ENCODE data around the gene XG. TPM values are rescaled to one million over a fixed set of nuclear protein-coding genes. Genes with fewer than 3 reads are reported as not detected.

The XG gene
- polyA plus RNA-seq, 3 donors, result not detected

- DNase-seq, result no peak
- Mint-ChIP-seq H3K27ac (peak overlapping the region in 1 of 7 donors; percentile 15), H3K4me3 (no peak overlapping the region), H3K36me3 (peaks cover 2 to 3% of the 10 kb centered on the region in 2 donors), H3K9me3 (no peaks in the 10 kb centered on the region), H3K4me1 (no peaks in the 10 kb centered on the region), H3K27me3 (ENCODE audit: low read depth in 3 of 3) (peaks cover 2 to 8% (median 3%) of the 10 kb centered on the region in 3 donors)
- Histone ChIP-seq H2AFZ (ENCODE audit: insufficient read depth, low read depth, low read length, poor library complexity, severe bottlenecking) (no peak overlapping the region), H3K9ac (ENCODE audit: insufficient read depth, low read length, poor library complexity, severe bottlenecking) (no peak overlapping the region), H3K36me3 (replicated peaks in 1 of 2; ENCODE audit: control insufficient read depth in 1 of 2, insufficient read depth in 2 of 2, low read length in 2 of 2) (peaks cover 0 to 6% of the 10 kb centered on the region in 2 donors), H4K20me1 (ENCODE audit: insufficient read depth, low read length) (no peaks in the 10 kb centered on the region), H3K9me3 (replicated peaks in 1 of 2; ENCODE audit: control insufficient read depth in 1 of 2, insufficient read depth in 1 of 2, low read length in 2 of 2) (no peaks in the 10 kb centered on the region), H3K79me2 (ENCODE audit: insufficient read depth, low read length) (no peaks in the 10 kb centered on the region), H3K4me1 (ENCODE audit: control insufficient read depth in 1 of 2, insufficient read depth in 2 of 2, low read length in 2 of 2) (no peaks in the 10 kb centered on the region), H3K27me3 (ENCODE audit: control insufficient read depth in 2 of 2, insufficient read depth in 2 of 2, low read length in 2 of 2) (no peaks in the 10 kb centered on the region), H3K4me2 (replicated peaks; ENCODE audit: extremely low read depth, low read length, poor library complexity, severe bottlenecking) (no peak overlapping the region), H3K27ac (ENCODE audit: low read depth in 1 of 2, low read length in 2 of 2) (no peak overlapping the region), H3K4me3 (replicated peaks in 1 of 3; ENCODE audit: low read depth in 2 of 3, low read length in 3 of 3) (no peak overlapping the region)
- WGBS (ENCODE audit: insufficient coverage), result 88% methylated on average over 5 of the region's 8 CpGs
- no peak for TF ChIP-seq CTCF (IDR thresholded peaks at IDR 0.05)
- intact Hi-C loops (cut with micrococcal nuclease), result no loop called here
Measured at GRCh38 chrX:2748171-2748814, 3.5 kb upstream of the XG start.

GRCh38 chrX:2748815-2749188 lies 3.0 kb upstream of the XG start:
- Mint-ChIP-seq H3K27me3 (ENCODE audit: low read depth in 3 of 3) (peaks cover 2 to 8% (median 3%) of the 10 kb centered on the region in 3 donors), H3K36me3 (no peaks in the 10 kb centered on the region), H3K27ac (no peak overlapping the region), H3K4me1 (no peaks in the 10 kb centered on the region), H3K9me3 (no peaks in the 10 kb centered on the region), H3K4me3 (no peak overlapping the region)
- Histone ChIP-seq H3K27me3 (ENCODE audit: control insufficient read depth in 2 of 2, insufficient read depth in 2 of 2, low read length in 2 of 2) (no peaks in the 10 kb centered on the region), H3K27ac (ENCODE audit: low read depth in 1 of 2, low read length in 2 of 2) (no peak overlapping the region), H3K9me3 (replicated peaks in 1 of 2; ENCODE audit: control insufficient read depth in 1 of 2, insufficient read depth in 1 of 2, low read length in 2 of 2) (no peaks in the 10 kb centered on the region), H4K20me1 (ENCODE audit: insufficient read depth, low read length) (no peaks in the 10 kb centered on the region), H2AFZ (ENCODE audit: insufficient read depth, low read depth, low read length, poor library complexity, severe bottlenecking) (no peak overlapping the region), H3K4me2 (replicated peaks; ENCODE audit: extremely low read depth, low read length, poor library complexity, severe bottlenecking) (no peak overlapping the region), H3K9ac (ENCODE audit: insufficient read depth, low read length, poor library complexity, severe bottlenecking) (no peak overlapping the region), H3K36me3 (replicated peaks in 1 of 2; ENCODE audit: control insufficient read depth in 1 of 2, insufficient read depth in 2 of 2, low read length in 2 of 2) (peaks cover 0 to under 1% of the 10 kb centered on the region in 2 donors), H3K4me3 (replicated peaks in 1 of 3; ENCODE audit: low read depth in 2 of 3, low read length in 3 of 3) (no peak overlapping the region), H3K79me2 (ENCODE audit: insufficient read depth, low read length) (no peaks in the 10 kb centered on the region), H3K4me1 (ENCODE audit: control insufficient read depth in 1 of 2, insufficient read depth in 2 of 2, low read length in 2 of 2) (no peaks in the 10 kb centered on the region)
- TF ChIP-seq CTCF (IDR thresholded peaks at IDR 0.05), result no peak
- intact Hi-C loops (cut with micrococcal nuclease), result no loop called here
- no CpG with 5 or more reads among the region's 1 CpG for WGBS (ENCODE audit: insufficient coverage)
- DNase-seq, result no peak

All from CD14-positive monocyte (primary cell).